ENCODE measurements around the gene TNS3. TPM values are rescaled to one million over a fixed set of nuclear protein-coding genes. Genes with fewer than 3 reads are reported as not detected.

The TNS3 gene
- polyA plus RNA-seq, 1 of the 3 experiments (the other 2 are of a cell fraction), result 72.3 TPM

DNA sequence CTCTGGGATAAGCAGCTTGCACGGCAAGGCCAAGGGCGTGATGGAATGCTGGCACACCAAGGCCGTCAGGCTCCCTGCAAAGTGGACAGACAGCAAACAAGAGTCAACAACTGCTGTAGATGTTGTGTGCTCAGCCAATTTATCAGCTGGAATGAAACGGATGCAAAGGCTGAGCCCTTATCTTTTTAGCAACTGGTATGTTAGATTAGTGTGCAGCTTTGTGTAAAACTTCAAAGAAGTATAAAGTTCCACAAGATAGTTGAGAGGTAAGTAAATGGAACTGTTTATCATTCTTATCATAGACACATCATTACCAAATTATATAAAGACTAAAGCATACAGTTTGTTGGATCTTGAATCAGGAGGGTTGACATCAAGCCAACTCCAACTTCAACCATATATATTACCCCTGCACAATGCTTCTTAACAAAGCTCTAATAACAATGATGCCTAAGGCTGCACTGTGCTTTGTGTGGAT, 289.0 kb downstream of the TNS3 start (continued):
- TF ChIP-seq, protein P1, sequence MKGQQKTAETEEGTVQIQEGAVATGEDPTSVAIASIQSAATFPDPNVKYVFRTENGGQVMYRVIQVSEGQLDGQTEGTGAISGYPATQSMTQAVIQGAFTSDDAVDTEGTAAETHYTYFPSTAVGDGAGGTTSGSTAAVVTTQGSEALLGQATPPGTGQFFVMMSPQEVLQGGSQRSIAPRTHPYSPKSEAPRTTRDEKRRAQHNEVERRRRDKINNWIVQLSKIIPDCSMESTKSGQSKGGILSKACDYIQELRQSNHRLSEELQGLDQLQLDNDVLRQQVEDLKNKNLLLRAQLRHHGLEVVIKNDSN (IDR thresholded peaks at IDR 0.05; ENCODE audit: borderline replicate concordance, low read depth), result no peak
- no peak for TF ChIP-seq FOSL2 (IDR thresholded peaks at IDR 0.05; ENCODE audit: borderline replicate concordance, low read depth)
- TF ChIP-seq, protein P2, sequence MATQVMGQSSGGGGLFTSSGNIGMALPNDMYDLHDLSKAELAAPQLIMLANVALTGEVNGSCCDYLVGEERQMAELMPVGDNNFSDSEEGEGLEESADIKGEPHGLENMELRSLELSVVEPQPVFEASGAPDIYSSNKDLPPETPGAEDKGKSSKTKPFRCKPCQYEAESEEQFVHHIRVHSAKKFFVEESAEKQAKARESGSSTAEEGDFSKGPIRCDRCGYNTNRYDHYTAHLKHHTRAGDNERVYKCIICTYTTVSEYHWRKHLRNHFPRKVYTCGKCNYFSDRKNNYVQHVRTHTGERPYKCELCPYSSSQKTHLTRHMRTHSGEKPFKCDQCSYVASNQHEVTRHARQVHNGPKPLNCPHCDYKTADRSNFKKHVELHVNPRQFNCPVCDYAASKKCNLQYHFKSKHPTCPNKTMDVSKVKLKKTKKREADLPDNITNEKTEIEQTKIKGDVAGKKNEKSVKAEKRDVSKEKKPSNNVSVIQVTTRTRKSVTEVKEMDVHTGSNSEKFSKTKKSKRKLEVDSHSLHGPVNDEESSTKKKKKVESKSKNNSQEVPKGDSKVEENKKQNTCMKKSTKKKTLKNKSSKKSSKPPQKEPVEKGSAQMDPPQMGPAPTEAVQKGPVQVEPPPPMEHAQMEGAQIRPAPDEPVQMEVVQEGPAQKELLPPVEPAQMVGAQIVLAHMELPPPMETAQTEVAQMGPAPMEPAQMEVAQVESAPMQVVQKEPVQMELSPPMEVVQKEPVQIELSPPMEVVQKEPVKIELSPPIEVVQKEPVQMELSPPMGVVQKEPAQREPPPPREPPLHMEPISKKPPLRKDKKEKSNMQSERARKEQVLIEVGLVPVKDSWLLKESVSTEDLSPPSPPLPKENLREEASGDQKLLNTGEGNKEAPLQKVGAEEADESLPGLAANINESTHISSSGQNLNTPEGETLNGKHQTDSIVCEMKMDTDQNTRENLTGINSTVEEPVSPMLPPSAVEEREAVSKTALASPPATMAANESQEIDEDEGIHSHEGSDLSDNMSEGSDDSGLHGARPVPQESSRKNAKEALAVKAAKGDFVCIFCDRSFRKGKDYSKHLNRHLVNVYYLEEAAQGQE (IDR thresholded peaks at IDR 0.05; ENCODE audit: low read depth, low read length), result no peak
- no peak for TF ChIP-seq JUND (IDR thresholded peaks at IDR 0.05)
- no peak for TF ChIP-seq TCF12 (IDR thresholded peaks at IDR 0.05)
- no peak for TF ChIP-seq RCOR1 (IDR thresholded peaks at IDR 0.05; ENCODE audit: low read length)

GRCh38 chr7:47291461-47292081, 290.3 kb downstream of the TNS3 start:
- H3K9ac ChIP-seq, result peak overlapping the region; percentile 53; the same call in 1 of the 2 replicates
- H3K4me1 ChIP-seq (ENCODE audit: control insufficient read depth in 1 of 2, insufficient read depth in 2 of 2, low read depth in 1 of 2, low read length in 1 of 2), result peaks cover 13 to 24% of the 10 kb centered on the region in 2 experiments
- CTCF ChIA-PET, result interaction anchor here (0.9 to 1.2 kb wide), 3 partner anchors 25 to 648 kb away, joined by 3 read pairs; no protein-coding TSS in a partner anchor
- TF ChIP-seq ZBTB33 (IDR thresholded peaks at IDR 0.05; ENCODE audit: borderline replicate concordance, low read depth) (no peak), MXI1 (IDR thresholded peaks at IDR 0.05; ENCODE audit: low read depth, low read length) (no peak), ELF1 (IDR thresholded peaks at IDR 0.05) (no peak), RAD21 (IDR thresholded peaks at IDR 0.05; ENCODE audit: low read length) (no peak), POLR2AphosphoS5 (IDR thresholded peaks at IDR 0.05; ENCODE audit: low read depth, low read length) (peak; percentile 48; the same call in 1 of the 2 replicates), GATA2 (CRISPR knock-in tag; IDR thresholded peaks at IDR 0.05) (no peak), CHD2 (IDR thresholded peaks at IDR 0.05; ENCODE audit: low read length, partially characterized antibody) (no peak), NRF1 (IDR thresholded peaks at IDR 0.05; ENCODE audit: low read depth, low read length) (no peak), JUND (IDR thresholded peaks at IDR 0.05) (peak; percentile 94), RFX5 (IDR thresholded peaks at IDR 0.05; ENCODE audit: low read length) (no peak), RCOR1 (IDR thresholded peaks at IDR 0.05; ENCODE audit: low read length) (no peak), SIN3A (IDR thresholded peaks at IDR 0.05; ENCODE audit: borderline replicate concordance, low read depth, low read length) (peak; percentile 37; the same call in 1 of the 2 replicates), PBX3 (IDR thresholded peaks at IDR 0.05) (peak; percentile 91), EZH2phosphoT487 (IDR thresholded peaks at IDR 0.05; ENCODE audit: borderline replicate concordance, low read depth) (no peak)
- TF ChIP-seq, protein P3, sequence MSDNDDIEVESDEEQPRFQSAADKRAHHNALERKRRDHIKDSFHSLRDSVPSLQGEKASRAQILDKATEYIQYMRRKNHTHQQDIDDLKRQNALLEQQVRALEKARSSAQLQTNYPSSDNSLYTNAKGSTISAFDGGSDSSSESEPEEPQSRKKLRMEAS (IDR thresholded peaks at IDR 0.05; ENCODE audit: low read depth), result peak; percentile 65
- TF ChIP-seq, protein P4, sequence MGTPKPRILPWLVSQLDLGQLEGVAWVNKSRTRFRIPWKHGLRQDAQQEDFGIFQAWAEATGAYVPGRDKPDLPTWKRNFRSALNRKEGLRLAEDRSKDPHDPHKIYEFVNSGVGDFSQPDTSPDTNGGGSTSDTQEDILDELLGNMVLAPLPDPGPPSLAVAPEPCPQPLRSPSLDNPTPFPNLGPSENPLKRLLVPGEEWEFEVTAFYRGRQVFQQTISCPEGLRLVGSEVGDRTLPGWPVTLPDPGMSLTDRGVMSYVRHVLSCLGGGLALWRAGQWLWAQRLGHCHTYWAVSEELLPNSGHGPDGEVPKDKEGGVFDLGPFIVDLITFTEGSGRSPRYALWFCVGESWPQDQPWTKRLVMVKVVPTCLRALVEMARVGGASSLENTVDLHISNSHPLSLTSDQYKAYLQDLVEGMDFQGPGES (IDR thresholded peaks at IDR 0.05; ENCODE audit: low read depth, low read length), result no peak

More at GRCh38 chr7:47291461-47292081, 290.3 kb downstream of the TNS3 start:
- Histone ChIP-seq H3F3A (replicated peaks; ENCODE audit: insufficient read depth) (peaks cover 35% of the 10 kb centered on the region), H3K79me2 (ENCODE audit: insufficient read depth) (no peaks in the 10 kb centered on the region), H3K4me2 (peak overlapping the region; percentile 44), H3K36me3 (replicated peaks in 1 of 2; ENCODE audit: control insufficient read depth in 1 of 2, insufficient read depth in 2 of 2, low read length in 1 of 2) (peaks cover 72 to 98% of the 10 kb centered on the region in 2 experiments), H3K27ac (ENCODE audit: low read depth in 2 of 2, low read length in 1 of 2) (peak overlapping the region; percentile 77 to 91), H4K20me1 (ENCODE audit: insufficient read depth) (no peaks in the 10 kb centered on the region), H3K9me3 (no peaks in the 10 kb centered on the region), H3K4me3 (ENCODE audit: low read depth in 2 of 2, low read length in 1 of 2) (peak overlapping the region in 1 of 2 experiments; percentile 0; a peak in 1 of 4 replicates), H2AFZ (ENCODE audit: low read depth) (peak overlapping the region; percentile 20; the same call in 1 of the 2 replicates), H3K27me3 (ENCODE audit: insufficient read depth) (no peaks in the 10 kb centered on the region), H3K9me2 (no peaks in the 10 kb centered on the region)
- DNase-seq, result no peak
- 21% methylated on average over 4 of the region's 4 CpGs for WGBS (ENCODE audit: low lambda C conversion rate)
- POLR2A ChIA-PET, result no interaction called here

Measured in SK-N-SH (cell line).